Middle frontal gyrus (tissue), 1 donor: Measurements from ENCODE around the gene TBC1D10A.

Experiments used
- DNase-seq: peaks from one replicate; pipeline ENCODE4 v3.0.0-alpha.2; 2015; ENCODE audit warnings: low spot score; ENCODE audit errors: extremely low spot score

TBC1D10A gene

DNA sequence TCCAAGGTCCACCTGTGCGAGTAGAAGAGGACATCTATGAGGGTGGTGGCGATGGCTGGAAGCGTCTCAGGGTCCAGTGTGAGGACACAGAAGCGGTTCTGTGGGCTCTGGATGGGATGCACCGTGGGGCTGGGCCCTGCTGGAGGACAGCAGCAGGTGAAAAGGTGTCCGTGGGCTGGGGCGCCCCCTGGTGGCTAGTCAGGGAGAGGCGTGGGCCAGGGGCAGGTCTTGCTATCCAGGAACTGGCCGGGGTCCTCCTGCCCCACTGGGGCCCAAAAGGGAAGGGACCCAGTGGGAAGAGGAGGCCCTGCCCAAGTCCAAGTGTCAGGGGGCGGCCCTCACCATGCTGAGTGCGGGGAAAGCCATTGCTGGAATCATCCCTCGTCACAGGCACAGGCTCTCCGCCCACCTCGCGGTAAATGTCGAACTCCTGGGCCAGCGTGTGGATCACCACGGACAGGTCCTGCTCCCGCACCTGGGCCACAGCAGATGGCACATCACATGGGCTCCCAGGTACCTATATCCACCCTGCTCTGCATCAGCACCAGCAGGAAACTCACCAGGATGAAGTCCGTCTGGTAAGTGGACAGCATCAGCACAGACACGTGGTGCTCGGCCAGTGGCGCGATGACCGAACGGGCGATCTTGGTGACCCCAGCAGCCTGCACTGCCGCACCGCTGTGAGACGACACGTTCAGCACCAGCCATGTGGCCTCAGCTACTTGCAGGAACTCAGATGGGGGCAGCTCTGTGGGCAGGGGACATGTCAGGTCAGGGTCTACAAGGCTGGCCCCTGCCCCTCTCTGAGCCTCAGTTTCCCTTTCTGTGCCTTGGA, 39.7 kb downstream of the TBC1D10A start:
- DNase-seq: no peak

- no peak for DNase-seq
Observed at GRCh38 chr22:30286331-30286730, 40.4 kb downstream of the TBC1D10A start.

GRCh38 chr22:30285846-30286200, 40.9 kb downstream of the TBC1D10A start:
- no peak for DNase-seq

DNA sequence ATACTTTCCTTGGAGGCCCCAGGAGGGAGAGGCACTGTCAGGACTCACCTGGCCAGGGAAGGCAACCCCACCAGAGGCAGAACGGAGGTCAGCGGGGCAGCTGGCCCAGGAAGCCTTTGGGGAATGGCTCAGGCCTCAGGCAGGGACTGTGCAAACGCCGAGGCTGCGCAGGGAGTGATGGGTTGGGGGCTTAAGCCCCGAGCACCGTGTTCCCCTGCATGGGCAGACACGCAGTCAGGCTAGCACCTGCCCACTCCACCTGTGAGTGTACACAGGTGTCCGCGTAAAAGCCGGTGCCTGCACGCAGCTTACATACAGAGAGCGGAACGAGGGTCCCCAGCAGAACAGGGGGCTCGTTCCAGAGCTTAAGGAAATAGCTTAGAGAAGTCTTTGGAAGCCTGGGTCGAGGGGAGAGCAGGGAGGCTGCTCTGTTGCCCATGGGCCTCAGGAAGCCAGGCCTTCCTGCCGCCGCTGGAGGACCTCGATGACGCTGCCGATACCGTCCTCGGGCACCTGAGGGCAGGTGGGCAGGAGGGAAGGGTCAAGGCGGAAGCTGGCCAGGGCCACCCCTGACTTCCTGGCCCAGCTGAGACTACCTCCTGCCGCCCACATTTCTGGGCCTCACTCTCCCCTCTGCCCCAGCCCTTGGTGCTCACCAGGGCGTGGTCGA, 41.4 kb downstream of the TBC1D10A start:
- DNase-seq: no peak

- no peak for DNase-seq
Observed at GRCh38 chr22:30284666-30285065, 42.1 kb downstream of the TBC1D10A start.

DNA sequence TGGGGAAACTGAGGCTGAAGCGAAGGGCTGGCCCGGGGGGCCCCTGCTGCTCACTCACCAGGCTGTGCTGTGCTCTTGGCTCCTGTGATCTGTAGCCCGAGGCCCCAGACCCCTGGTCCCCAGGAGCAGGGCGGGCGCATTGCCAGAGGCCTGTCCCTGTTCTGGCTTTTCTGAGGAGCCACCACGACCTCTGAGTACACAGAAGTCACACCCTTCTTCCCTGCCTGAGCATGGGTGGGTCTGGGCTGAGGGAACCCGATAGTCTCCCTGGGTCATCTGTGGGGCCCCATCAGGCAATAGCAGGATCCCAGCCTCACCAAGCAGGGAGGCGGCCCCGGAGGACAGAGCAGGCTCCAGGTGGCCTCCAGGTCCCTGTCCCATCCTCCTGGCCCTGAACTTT, 42.6 kb downstream of the TBC1D10A start:
- DNase-seq: no peak

- DNase-seq: no peak
Observed at GRCh38 chr22:30283342-30283741, 43.4 kb downstream of the TBC1D10A start.

- DNase-seq: no peak
Observed at GRCh38 chr22:30282616-30283046, 44.1 kb downstream of the TBC1D10A start.

- no peak for DNase-seq
Observed at GRCh38 chr22:30280505-30280904, 46.2 kb downstream of the TBC1D10A start.

- no peak for DNase-seq
Observed at GRCh38 chr22:30279932-30280331, 46.8 kb downstream of the TBC1D10A start.

- no peak for DNase-seq
Observed at GRCh38 chr22:30279046-30279788, 47.5 kb downstream of the TBC1D10A start.

GRCh38 chr22:30277547-30278344, 49.0 kb downstream of the TBC1D10A start:
- DNase-seq: no peak

GRCh38 chr22:30276039-30276438, 50.7 kb downstream of the TBC1D10A start:
- no peak for DNase-seq

GRCh38 chr22:30275625-30276024, 51.1 kb downstream of the TBC1D10A start:
- DNase-seq: no peak

GRCh38 chr22:30274437-30274812, 52.3 kb downstream of the TBC1D10A start:
- DNase-seq: no peak

DNA sequence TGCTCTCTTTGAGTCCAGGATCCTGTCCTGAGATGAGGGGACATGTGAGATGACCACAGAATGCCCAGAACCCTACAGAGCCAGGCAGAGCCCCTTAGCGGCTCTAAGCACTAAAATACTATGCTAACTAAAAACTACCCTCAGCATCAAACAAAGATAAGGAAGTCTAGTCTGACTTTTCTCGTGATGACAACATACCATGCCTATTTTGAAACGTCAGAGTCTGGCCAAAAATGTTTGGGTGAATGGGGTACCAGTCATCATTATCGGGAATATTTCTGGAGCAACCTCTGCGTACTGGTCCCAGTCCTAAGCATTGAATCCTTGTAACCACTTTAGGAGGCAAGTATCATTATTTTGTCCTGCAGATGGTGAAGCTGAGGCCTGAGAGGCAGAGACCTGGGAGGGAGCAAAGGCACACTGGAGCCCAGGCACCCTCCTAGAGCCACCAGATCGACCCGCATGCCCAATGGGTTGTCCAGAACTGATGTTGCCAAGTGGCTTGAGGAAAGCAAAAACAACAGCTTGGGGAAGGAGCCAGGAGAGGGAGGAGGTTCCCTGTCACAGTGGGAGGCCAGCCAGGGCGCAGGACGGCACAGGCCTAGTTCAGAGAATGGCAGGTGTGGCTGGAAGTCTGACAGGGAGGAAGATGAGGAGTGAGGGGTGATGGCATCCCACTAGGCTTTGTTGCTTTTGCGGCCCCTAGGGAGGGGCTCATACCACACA, 52.9 kb downstream of the TBC1D10A start:
- DNase-seq: no peak

DNA sequence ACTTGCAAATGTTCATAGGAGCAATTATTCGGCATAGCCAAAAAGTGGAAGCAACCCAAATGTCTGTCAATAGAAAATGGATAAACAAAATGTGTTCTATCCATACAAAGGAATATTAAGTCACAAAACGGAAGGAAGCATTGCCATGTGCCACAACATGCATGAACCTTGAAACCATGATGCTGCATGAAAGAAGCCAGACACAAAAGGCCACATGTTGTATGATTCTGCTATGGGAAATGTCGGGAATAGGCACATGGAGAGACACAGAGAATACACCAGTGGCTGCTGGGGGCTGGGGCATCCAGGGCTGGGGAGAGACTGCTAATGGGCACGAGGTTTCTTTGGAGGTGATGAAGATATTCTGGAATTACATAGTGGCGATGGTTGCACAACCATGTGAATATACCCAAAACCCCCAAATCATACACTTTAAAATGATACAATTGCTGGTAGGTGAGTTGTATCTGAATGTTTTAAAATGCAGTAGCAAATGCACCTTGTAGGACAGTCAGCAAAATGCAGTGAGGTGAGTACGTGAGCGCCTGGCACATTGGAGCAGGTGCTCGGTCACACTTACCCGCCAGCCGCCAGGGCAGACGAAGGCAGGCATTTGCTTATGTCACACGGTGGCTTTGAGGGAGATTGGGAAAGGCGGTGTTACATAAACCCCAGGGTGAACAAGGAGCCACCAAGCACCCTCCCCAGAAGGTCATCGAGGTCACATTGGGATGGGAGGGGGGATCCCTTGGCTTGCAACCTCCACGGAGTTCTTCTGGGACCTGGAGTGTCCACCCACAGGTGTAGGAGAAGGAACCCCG, 53.8 kb downstream of the TBC1D10A start:
- DNase-seq: no peak

GRCh38 chr22:30270832-30271231, 55.9 kb downstream of the TBC1D10A start:
- no peak for DNase-seq

GRCh38 chr22:30268331-30268730, 58.4 kb downstream of the TBC1D10A start:
- no peak for DNase-seq
